Choroid plexus epithelial cell (primary cell): ENCODE data around the gene ASB6.

ENCODE experiments used
- DNase-seq: peaks from one replicate; pipeline ENCODE4 v3.0.0-alpha.2; 2010; ENCODE audit warnings: low read depth
- H3K4me3 ChIP-seq: 2 replicates; pipeline ENCODE4 v1.5.1; 2011; ENCODE audit warnings: low read depth, mild to moderate bottlenecking, control low read depth, low read length, moderate library complexity
- CTCF ChIP-seq: conservative IDR thresholded peaks from 2 replicates; pipeline ENCODE4 v1.5.1; 2011; ENCODE audit warnings: low read depth, mild to moderate bottlenecking, control low read depth, inconsistent platforms, low read length, moderate library complexity

The ASB6 gene

GRCh38 chr9:129612815-129613519 is 29.0 kb downstream of the ASB6 start:
- no peak for TF ChIP-seq CTCF
- H3K4me3 ChIP-seq = no peak overlapping the region
- DNase-seq = no peak

- no peak for TF ChIP-seq CTCF
- H3K4me3 ChIP-seq = no peak overlapping the region
- no peak for DNase-seq
These were observed 29.8 kb downstream of the ASB6 start for GRCh38 chr9:129612123-129612522.

- DNase-seq = no peak
- TF ChIP-seq CTCF = no peak
- H3K4me3 ChIP-seq = peak overlapping the region; percentile 62
These were observed 30.6 kb downstream of the ASB6 start for GRCh38 chr9:129611307-129611800.

- TF ChIP-seq CTCF = peak; percentile 82
- DNase-seq = peak; percentile 80
- H3K4me3 ChIP-seq = peak overlapping the region; percentile 62
These were observed 31.3 kb downstream of the ASB6 start for GRCh38 chr9:129610473-129611306.

- no peak for TF ChIP-seq CTCF
- no peak for DNase-seq
- H3K4me3 ChIP-seq = peak overlapping the region; percentile 53
These were observed 31.8 kb downstream of the ASB6 start for GRCh38 chr9:129610213-129610472.

GRCh38 chr9:129609486-129610212 is 32.3 kb downstream of the ASB6 start:
- DNase-seq = peak; percentile 92
- H3K4me3 ChIP-seq = peak overlapping the region; percentile 32
- no peak for TF ChIP-seq CTCF
